ENCODE measurements around the gene SYNPO2. TPM values are rescaled to one million over a fixed set of nuclear protein-coding genes. Genes with fewer than 3 reads are reported as not detected.

The SYNPO2 gene
- total RNA-seq, 1 donor from 2014 or later: 0.42 TPM

DNA sequence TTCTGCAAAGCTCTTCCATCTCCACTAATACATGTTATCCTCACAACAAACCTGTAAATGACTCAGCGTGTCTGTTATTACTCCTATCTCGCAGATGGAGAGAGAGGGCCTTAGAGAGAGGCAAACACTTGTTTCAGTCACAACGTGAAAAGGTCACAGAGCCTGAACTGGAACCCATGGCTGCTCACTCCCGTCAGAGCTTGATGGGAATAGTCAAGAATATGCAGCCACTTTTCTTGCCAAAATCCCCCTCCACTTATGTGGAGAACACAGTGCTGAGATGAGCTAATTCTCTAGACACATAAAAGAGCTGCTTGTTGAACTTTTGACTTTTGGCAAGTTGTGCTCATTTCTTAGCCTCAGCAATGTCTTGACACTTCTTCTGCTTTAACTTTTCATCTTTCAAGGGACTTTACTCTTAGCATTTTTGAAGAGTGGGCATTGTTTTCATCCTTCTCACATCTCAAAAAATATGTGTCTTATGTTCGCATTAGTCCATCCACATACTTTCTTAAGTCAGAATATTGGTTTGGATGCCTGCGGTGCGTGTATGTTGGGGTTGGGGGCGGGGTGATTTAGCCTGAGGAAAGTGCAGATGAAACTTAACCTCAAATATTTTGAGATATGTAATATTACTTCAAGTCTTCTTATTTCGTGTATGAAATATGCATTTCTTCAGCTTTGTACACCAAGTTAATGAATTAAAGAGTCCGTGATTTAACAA lies 69.2 kb downstream of the SYNPO2 start:
- DNase-seq (ENCODE audit: low read depth): no peak
- TF ChIP-seq, protein P1, sequence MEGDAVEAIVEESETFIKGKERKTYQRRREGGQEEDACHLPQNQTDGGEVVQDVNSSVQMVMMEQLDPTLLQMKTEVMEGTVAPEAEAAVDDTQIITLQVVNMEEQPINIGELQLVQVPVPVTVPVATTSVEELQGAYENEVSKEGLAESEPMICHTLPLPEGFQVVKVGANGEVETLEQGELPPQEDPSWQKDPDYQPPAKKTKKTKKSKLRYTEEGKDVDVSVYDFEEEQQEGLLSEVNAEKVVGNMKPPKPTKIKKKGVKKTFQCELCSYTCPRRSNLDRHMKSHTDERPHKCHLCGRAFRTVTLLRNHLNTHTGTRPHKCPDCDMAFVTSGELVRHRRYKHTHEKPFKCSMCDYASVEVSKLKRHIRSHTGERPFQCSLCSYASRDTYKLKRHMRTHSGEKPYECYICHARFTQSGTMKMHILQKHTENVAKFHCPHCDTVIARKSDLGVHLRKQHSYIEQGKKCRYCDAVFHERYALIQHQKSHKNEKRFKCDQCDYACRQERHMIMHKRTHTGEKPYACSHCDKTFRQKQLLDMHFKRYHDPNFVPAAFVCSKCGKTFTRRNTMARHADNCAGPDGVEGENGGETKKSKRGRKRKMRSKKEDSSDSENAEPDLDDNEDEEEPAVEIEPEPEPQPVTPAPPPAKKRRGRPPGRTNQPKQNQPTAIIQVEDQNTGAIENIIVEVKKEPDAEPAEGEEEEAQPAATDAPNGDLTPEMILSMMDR (IDR thresholded peaks at IDR 0.05; ENCODE audit: insufficient read depth, low read length, poor library complexity, severe bottlenecking): no peak
- Histone ChIP-seq H3K4me3 (ENCODE audit: low read depth, low read length) (no peak overlapping the region), H3K27me3 (ENCODE audit: control insufficient read depth, insufficient read depth, low read length) (no peaks in the 10 kb centered on the region), H3K36me3 (ENCODE audit: control insufficient read depth, insufficient read depth, low read length) (no peaks in the 10 kb centered on the region)

DNA sequence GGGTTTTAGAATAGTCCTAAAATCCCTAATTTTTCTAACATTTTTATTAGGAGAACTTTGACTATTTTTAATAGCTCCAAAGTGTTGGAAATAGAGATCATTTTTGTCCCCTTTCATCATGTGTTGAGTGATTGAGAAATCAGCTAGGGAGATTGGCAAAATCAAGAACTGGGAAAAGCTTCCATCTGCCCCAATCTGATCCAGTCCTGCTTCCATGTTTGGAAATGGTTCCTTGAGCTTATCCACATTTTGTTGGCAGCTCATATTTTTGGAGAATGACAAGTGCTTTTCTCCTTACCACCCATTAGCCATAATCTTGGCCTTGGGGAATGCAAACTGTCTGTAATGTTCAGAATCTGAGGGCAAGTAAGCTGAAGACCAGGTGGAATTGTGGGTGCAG lies 73.9 kb downstream of the SYNPO2 start:
- H3K4me3 ChIP-seq (ENCODE audit: low read depth, low read length): no peak overlapping the region
- no peaks in the 10 kb centered on the region for H3K27me3 ChIP-seq (ENCODE audit: control insufficient read depth, insufficient read depth, low read length)
- DNase-seq (ENCODE audit: low read depth): no peak
- no peaks in the 10 kb centered on the region for H3K36me3 ChIP-seq (ENCODE audit: control insufficient read depth, insufficient read depth, low read length)
- TF ChIP-seq, protein P1 (IDR thresholded peaks at IDR 0.05; ENCODE audit: insufficient read depth, low read length, poor library complexity, severe bottlenecking): no peak

DNA sequence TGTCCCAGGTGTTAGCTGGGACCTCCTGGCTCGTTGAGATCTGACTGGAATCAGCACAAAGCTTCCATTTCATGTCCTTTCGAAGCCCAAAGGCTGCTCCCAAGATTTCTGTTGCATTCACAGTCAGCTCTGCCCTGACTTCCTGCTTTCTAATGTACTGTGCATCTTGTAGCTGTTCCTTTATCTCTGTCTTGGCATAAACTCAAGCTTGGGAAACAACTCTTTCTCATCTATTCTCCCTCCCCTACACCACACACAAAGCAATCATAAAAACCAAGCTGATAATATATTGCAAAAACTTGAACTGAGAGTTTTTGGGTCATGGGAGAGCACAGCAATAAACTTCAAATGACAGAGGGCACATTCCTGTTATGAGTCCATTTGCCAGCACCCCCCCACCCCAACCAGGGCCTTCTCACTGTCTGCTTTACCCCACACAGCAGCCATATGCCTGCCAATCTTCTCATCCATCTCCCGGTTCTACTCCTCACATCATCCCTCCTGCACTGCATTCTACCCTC lies 76.3 kb downstream of the SYNPO2 start:
- no peaks in the 10 kb centered on the region for H3K36me3 ChIP-seq (ENCODE audit: control insufficient read depth, insufficient read depth, low read length)
- no peak for DNase-seq (ENCODE audit: low read depth)
- no peaks in the 10 kb centered on the region for H3K27me3 ChIP-seq (ENCODE audit: control insufficient read depth, insufficient read depth, low read length)
- TF ChIP-seq, protein P1 (IDR thresholded peaks at IDR 0.05; ENCODE audit: insufficient read depth, low read length, poor library complexity, severe bottlenecking): no peak
- H3K4me3 ChIP-seq (ENCODE audit: low read depth, low read length): no peak overlapping the region

DNA sequence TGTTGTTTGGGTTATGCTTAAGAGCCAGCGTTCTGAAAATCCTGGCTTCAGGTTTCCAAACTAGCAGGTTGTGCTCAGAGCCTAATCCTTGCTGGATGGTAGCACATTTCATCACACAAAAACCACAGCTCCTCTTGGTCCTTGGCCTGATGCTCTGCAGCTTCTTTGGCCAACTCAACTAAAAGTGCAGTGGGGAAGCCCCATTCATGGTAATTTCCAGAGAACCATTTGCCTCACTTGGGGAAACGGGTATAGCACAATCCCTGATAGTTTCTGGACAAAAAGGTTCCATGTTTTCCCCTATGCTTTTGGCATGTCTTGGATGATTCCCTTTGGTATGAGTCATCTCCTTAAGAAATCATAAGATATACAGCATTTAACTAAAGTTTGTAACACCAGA lies 78.7 kb downstream of the SYNPO2 start:
- no peaks in the 10 kb centered on the region for H3K27me3 ChIP-seq (ENCODE audit: control insufficient read depth, insufficient read depth, low read length)
- H3K36me3 ChIP-seq (ENCODE audit: control insufficient read depth, insufficient read depth, low read length): no peaks in the 10 kb centered on the region
- H3K4me3 ChIP-seq (ENCODE audit: low read depth, low read length): no peak overlapping the region
- DNase-seq (ENCODE audit: low read depth): no peak
- TF ChIP-seq, protein P1 (IDR thresholded peaks at IDR 0.05; ENCODE audit: insufficient read depth, low read length, poor library complexity, severe bottlenecking): no peak

DNA sequence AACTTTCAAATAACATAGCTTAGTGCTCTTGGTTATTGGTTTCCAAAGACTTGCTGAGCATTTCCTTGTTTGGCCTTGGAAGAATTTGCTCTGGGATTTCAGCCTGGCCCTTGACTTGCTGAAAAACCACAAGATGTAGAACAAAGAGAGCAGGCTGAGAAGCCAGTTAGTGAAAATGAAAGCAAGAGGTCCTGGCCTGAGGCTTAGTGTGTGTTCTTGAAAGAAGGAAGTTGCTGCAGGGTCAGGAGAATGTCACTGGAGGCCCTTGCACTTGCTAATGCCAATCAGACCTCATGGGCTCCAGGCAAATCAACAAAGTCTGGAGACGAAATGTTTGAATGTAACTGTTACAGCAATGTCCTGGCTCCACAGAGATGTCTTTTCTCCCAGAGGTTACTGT lies 79.4 kb downstream of the SYNPO2 start:
- no peaks in the 10 kb centered on the region for H3K36me3 ChIP-seq (ENCODE audit: control insufficient read depth, insufficient read depth, low read length)
- no peak overlapping the region for H3K4me3 ChIP-seq (ENCODE audit: low read depth, low read length)
- TF ChIP-seq, protein P1 (IDR thresholded peaks at IDR 0.05; ENCODE audit: insufficient read depth, low read length, poor library complexity, severe bottlenecking): no peak
- peak; percentile 71 for DNase-seq (ENCODE audit: low read depth)
- no peaks in the 10 kb centered on the region for H3K27me3 ChIP-seq (ENCODE audit: control insufficient read depth, insufficient read depth, low read length)

DNA sequence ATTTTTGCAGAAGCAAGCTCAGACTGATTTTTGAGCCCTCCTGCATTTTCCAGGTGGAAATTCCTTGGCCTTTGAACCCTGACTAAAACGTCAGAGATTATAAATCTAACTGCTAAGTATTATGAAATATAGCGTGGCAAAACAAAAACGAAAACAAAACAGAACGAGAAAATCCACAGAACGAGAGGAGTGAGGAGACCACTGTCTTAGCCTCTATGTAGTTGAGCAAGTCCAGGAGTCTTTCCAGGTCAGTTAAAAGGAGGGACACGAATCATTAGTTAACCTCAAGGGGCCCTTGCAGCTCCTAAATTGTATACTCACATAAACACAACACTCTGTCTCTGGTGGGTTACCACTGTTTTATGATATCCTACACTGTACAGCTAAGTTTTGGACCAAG lies 80.2 kb downstream of the SYNPO2 start:
- no peaks in the 10 kb centered on the region for H3K27me3 ChIP-seq (ENCODE audit: control insufficient read depth, insufficient read depth, low read length)
- no peaks in the 10 kb centered on the region for H3K36me3 ChIP-seq (ENCODE audit: control insufficient read depth, insufficient read depth, low read length)
- no peak for DNase-seq (ENCODE audit: low read depth)
- no peak overlapping the region for H3K4me3 ChIP-seq (ENCODE audit: low read depth, low read length)
- TF ChIP-seq, protein P1 (IDR thresholded peaks at IDR 0.05; ENCODE audit: insufficient read depth, low read length, poor library complexity, severe bottlenecking): no peak
